NCI-H187 (cell line): ENCODE results near the gene SENP7.
"Not testable (repeated sequence)": the region's sequence is repeated elsewhere in the genome, so short reads cannot be mapped to it uniquely, and the experiment has no call there.

ENCODE experiments used
- DNase-seq, 2 experiments: peaks; one replicate each; lab custom pipeline; 2025; lab: John Stamatoyannopoulos, UW

SENP7 gene

DNA sequence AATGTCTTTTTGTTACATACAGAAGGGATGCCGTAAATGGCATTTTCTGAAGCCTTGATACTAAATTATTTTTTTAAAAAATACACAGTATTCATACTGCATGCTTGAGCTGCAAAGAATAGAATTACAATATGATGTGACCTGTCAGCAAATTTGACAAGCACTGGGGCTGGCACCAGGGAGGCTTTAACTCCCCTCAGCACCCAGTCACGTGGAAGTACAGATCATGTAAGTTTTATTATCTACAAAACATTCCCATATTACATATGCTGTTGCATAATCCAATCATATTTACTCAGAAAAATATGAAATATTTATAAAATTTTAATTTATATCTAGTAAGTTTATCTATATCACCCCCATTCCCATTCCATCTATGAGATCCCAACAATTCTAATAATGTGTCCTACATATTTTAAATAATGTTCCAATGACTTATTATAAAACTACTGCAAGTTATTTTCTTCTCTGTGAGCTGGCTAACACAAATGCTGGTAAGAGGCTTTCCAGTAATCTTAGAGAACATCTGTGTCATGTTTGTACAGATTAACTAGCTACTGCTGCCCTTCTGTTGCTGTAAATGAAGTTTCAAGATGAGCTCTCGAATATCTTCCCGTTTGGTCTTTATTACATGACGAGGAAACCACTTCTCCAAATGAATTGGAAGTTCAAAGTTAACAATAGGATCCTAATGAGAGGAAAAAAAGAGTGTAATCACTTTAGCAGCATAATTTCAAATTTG is 187.4 kb downstream of the SENP7 start:
- no peak for DNase-seq

DNA sequence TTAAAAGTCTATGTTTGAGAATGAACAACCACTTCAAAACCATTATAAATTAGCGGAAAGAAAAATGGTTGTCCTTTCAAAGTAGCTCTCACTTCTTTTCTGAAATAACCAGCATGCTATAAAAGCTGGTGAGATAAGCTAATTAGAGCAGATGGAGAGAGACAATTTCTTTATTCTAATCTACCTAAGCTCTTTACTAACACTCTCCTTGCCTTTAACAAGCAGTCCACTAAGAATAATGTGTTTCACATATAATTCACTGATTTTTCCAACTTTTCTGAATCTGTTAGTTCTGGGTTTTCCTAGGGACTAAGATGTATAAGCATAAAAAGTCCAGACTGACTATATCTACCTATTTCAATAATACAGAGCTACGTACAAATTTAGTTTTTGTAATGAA is 192.5 kb downstream of the SENP7 start, which contains the start of gene IMPG2:
IMPG2 (minus strand) TSS at position 101 of the 400 bp plus-strand sequence. CDS start 203 bp downstream, outside the sequence.
- no peak for DNase-seq

DNA sequence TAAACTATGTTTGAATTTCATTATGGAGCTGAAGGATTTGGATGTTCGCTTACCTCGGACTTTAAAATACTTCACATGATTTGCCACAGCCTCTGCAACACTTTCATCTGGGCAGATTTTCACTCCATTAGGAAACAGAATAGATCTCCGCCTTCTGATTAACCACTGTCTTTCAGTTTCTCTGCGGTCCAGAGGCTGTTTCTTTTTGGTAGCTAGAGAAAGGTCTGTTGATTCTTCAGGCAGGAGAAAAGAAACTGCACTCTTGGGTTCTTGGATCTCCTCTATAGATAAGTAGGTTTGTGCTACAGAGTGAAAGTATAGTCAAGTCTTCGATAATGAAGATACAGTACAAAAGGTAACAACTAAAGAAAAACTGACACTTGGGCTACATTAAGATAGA is 193.5 kb downstream of the SENP7 start:
- no peak for DNase-seq

DNA sequence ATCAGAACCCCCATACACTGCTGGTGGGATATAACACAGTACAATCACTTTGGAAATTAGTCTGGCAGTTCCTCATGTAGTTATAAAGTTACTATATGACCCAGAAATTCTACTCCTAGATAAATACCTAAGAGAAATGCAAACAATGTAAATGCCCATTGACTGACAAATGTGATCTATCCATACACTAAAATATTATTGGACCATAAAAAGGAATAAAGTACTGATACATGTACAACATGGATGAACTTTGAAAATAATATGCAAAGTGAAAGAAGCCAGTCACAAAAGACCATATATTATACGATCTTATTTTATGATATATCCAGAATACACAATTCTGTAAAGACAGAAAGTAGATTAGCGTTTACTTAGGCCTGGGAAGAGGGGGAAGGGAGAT is 200.5 kb downstream of the SENP7 start:
- DNase-seq = no peak

DNA sequence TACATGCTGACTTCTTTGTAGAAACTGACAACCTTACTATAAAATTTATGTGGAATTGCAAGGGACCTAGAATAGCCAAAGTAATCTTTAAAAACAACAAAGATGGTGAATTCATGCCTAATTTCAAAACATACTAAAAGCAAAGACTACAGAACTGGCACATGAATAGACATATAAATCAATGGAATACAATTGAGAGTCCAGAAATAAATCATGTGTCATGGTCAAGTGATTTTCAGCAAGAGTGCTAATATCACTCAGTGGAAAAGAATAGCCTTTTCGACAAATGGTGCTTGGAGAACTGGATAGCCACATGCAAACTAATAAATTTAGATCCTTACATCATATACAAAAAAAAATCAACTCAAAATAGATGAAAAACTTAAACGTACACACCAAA is 201.3 kb downstream of the SENP7 start:
- DNase-seq = no peak

DNA sequence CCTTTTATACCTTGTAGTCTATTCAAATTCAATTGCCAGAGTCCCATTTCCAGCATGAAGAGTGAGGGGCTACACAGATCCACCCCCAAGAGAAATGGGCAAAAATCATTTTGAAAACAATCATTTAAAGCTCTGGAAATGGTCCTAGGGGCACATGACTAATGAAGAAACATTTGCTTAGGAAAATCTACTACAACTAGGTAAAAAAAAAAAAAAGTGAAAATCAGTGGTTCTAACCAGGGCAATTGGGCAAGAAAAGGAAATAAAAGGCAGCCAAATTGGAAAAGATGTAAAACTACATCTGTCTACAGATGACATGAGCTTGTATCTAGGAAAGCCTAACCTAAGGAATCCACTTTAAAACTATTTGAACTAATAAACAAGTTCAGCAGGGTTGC is 202.0 kb downstream of the SENP7 start:
- no peak for DNase-seq

DNA sequence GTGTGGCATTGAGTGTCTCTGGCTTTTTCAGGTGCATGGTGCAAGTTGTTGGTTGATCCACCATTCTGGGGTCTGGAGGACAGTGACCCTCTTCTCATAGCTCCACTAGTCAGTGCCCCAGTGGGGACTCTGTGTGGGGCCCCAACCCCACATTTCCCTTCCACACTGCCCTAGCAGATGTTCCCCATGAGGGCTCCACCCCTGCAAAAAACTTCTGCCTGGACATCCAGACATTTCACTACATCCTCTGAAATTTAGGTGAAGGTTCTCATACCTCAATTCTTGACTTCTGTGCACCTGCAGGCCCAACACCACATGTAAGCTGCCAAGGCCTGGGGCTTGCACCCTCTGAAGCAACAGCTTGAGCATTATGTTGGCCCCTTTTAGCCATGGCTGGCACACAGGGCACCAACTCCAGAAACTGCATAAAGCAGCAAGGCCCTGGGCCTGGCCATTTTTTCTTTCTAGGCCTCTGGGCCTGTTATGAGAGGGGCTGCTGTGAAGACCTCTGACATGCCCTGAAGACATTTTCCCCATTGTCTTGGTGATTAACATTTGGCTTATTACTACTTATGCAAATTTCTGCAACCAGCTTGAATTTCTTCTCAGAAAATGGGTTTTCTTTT is 204.8 kb downstream of the SENP7 start:
- not testable (repeated sequence) for DNase-seq

DNA sequence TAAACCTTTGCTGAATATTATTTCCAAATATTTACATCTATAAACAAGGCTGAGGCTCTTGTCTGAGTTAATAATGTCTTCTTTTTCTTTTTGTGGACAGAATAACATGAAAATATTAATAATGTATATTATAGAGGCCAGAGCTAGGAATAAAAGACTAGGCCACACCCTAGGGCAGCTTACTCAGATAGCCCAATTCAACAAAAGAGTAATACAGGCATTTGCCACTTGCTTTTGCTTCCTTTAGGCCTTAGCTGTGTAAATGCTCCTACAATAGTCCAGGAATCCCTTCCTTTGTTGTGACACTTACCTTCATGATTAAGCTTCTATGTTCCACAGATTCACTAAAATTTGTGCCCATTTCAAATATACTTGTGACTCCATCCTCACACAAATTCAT is 209.2 kb downstream of the SENP7 start:
- DNase-seq = no peak

DNA sequence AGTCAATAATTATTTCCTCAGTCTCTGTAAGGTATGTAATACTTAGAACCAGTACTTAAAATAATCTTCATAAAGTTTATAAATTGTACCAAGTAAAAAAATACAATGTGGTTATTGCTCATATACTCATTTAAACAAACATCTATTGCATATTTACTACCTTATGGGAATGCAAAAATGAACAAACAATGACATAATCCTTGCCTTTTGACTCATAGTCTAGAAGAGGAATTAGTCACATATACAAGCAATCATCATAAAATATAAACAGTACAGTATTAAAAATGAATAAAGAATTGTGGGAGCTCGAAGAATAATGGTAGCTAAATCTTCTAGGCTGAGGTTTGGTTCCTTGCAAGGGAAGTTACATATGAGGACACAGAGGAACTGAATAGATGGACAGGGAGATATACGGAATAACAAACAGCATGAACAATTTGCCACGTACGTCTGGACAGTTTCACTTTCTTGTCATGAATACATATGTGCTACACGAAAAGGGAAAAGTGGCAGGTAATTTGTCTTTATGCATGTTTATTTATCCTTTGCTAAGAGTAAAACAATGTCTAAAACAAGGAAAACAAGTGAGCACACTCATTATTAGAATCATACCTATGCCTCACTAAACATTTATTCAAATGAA is 209.8 kb downstream of the SENP7 start:
- DNase-seq = no peak

DNA sequence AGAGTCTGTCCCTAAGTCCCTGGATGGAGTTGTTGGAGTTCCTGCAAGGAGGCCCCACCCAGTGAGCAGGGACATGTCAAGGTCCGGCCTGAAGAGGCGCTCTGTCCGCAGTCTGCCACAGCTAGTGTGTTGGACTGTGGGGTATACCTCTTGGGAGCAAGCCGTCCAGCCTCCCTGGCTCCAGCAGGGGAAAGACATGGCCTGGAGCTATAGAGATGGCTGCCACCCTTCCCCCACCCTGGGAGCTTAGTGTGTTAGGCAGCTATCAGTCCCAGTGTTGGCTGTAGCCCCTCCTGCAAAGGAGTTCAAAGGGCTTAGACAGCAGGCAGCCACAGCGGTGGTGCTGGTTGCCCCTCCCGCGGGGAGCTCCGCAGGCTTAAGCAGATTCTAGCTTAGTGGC is 212.9 kb downstream of the SENP7 start:
- DNase-seq = no peak

DNA sequence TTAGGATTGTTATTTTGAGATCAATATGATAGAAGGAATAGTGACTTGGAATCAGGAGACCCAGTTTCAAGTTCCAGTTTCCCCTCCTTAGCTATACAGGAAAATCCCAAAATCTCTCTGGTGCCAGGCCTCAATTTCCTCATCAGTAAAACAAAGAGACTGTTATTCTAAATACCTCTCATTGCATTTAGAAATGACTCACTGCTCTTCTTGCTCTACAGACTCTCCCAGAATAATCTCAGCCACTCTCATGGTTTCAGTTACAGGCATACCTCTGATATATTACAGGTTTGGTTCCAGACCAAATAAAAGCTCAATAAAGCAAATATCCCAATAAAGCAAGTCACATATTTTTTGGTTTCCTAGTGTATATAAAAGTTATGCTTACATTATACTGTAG is 221.0 kb downstream of the SENP7 start:
- DNase-seq = no peak

DNA sequence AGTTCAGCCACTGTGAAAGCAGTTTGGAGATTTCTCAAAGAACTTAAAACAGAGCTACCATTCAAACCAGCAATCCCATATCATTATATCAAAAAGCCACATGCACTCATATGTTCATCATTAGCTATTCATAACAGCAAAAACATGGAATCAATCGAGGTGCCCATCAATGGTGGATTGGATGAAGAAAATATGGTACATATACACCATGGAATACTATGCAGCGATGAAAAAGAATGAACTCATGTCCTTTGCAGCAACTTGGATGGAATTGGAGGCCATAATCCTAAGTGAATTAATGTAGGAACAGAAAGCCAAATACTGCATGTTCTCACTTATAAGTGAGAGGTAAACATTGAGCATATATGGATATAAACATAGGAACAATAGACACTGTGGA is 224.7 kb downstream of the SENP7 start:
- DNase-seq = no peak

DNA sequence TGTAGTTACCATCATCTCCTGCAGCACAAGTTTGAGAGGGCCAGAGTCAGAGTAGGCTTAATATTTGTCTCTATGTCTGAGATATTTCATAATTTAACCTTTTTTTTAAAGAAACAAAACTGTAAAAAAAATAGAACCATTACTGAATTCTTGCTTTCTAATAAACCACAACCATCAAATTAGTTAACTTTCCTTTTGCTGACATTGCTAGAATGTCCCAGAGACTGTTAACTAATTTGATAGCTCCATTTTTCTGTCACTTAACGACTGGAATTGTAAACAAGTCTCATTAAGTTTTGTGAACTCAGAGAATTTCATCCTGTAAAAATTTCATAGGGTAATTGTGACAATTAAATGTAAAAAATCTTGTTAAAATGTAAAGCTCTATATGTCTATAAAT is 228.3 kb downstream of the SENP7 start:
- no peak for DNase-seq

DNA sequence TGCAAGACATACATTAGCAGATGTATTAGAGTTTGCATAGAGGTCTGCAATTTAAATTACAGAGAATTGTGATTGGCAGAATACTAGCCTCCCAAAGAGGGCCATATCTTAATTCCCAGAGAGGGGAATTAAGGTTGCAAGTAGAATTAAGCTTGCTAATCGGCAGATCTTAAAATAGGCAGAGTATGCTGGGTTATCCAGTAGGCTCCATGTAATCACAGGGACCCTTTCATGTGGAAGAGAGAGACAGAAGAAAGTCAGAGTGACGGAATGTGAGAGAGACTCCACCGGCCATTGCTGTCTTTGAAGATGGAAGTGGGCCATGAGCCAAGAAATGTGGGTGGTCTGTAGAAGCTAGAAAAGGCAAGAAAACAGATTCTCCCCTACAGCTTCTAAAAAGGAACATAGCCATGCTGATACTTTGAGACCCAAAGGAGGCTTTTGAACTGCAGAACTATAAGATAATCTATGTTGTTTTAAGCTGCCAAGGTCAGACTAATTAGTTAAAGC is 231.4 kb downstream of the SENP7 start:
- DNase-seq = no peak

DNA sequence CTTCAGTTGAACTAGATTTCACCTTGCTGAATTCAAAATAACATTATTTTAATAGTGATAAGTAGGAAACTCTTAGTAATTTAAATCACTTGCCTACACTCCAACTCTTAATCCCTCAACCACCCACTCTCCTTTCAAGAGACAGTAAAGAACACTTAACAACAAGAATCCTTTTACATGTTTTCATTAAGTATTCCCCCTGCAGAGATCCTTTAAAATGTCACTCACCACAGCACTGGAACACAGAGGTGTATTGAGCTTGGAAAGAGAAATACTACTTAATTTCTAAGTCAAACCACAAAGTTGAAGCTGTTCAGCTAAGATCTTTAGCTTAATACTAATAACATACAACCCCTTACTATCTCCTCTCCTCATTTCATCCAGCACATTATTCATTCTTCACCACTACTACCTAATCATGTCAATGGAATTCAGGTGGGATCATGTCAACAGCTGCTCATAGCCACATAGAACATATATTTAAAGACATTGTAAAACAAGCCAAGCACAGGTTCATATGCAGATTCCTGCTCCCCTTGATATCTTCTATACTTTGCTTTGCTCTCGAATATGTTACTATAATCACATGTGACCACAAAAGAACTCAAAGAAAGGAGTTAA is 233.1 kb downstream of the SENP7 start:
- DNase-seq = no peak

DNA sequence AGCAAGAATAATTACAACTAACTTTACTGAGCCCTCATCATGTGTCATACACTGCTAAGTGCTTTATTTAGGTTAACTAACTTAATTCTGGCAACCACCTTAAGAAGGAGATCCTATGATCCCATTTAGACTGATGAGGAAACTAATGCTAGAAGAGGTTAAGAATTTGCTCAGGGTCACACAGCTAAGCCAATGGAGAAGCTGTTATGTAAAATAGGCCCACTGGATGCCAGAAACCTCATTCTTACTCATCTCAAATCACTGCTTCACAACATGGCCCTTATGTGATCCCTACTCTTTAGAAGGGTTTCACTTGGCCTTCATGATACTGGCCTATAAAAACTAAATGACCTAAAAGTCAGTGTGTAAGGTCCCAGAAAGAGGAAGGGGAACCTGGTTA is 233.8 kb downstream of the SENP7 start:
- DNase-seq = no peak

DNA sequence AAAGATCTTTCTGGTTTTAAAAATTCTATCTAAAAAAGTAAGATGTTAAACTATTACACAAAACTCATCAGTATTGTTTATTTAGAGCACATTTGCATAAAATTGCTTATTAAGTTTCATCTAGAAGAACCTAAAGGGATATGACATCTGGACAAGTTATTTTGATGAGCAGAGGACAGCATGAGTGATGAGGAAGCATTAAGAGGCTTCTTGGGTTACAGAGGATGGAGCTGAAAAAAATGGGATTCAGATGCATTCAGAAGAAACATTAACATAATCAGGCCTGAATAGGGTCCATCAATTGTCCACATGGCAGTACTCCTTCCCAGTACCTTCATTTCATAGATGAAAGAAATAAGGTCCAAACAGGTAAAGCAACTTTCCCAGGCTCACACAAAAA is 234.3 kb downstream of the SENP7 start:
- no peak for DNase-seq
